GM21447 (cell line): ENCODE measurements around the gene PTPRN2.

Experiments used
- ATAC-seq: cut with Tn5 transposase; IDR thresholded peaks from one replicate; pipeline ENCODE4 v1.9.1; 2021; ENCODE audit not compliant: unreplicated experiment

The PTPRN2 gene

DNA sequence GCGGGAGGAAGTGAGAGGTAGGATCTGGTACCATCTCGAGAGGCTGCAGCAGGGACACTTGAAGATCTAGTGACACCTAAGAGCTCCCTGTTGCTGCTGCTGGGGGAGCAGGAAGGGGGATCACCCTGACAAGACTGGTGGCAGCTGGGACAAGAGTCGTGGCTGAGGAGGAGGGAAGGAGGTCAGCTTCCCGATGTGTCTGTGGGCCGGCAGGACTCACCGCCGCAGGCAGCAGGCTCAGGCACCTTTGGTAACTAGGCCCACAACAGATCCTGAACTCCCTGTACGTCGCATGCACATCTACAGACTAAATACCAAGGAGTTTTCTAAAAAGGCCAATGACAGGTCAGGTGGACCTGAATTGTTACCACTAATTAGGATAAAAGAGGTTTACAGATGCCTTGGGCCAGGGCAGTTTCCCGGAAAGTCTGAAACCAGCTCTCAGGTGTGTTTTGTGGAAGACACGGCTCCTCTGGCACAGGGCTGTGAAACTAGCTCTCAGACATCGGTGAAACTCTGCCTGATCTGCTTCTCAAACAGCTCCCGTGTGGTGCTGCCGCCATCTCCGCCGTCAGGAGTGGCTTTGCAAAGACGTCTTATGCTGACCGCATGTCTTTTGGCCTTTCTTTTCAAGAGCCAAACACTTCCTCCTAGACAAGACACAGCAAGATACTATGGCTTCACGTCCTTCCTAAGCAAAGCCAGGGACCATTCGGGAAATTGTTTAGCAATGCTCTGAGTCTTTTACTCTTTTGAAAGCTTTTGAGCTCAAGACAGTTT is 609.7 kb downstream of the PTPRN2 start:
- no peak for ATAC-seq

DNA sequence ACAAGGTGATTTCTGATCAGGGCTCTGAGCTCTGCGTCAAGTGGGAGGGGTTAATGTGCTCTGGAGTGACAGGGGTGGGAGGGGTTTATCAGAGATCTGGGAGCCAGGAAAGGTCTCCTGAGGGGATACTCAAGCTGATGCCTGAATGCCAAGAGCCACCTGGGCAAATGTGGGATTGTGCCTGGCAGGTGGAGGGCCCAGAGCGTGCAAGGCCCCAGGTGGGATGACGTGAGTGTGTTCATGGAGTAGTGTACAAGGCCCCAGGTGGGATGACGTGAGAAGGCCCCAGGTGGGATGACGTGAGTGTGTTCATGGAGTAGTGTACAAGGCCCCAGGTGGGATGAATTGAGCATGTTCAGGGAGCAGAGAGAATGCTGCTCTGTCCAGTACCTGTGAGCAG is 610.3 kb downstream of the PTPRN2 start:
- ATAC-seq: no peak

DNA sequence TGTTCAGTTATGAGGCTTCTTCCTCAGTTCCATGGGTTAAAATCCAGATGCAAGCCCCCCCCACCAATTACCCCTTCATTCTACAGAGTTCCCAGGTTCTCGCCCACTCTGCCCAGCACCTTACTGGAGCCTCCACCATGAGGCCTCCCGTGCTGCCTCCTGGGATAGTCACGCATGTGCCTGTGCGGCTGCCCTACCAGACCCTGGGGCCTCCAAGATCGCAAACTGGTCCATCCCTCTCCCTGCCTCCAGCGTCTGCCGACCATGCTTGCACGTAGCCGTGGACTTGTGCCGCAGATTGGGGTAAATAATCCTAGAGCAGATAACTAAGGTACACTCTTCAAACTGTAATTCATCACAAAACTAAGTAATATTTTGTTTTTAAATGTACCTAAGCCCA is 611.2 kb downstream of the PTPRN2 start:
- no peak for ATAC-seq

DNA sequence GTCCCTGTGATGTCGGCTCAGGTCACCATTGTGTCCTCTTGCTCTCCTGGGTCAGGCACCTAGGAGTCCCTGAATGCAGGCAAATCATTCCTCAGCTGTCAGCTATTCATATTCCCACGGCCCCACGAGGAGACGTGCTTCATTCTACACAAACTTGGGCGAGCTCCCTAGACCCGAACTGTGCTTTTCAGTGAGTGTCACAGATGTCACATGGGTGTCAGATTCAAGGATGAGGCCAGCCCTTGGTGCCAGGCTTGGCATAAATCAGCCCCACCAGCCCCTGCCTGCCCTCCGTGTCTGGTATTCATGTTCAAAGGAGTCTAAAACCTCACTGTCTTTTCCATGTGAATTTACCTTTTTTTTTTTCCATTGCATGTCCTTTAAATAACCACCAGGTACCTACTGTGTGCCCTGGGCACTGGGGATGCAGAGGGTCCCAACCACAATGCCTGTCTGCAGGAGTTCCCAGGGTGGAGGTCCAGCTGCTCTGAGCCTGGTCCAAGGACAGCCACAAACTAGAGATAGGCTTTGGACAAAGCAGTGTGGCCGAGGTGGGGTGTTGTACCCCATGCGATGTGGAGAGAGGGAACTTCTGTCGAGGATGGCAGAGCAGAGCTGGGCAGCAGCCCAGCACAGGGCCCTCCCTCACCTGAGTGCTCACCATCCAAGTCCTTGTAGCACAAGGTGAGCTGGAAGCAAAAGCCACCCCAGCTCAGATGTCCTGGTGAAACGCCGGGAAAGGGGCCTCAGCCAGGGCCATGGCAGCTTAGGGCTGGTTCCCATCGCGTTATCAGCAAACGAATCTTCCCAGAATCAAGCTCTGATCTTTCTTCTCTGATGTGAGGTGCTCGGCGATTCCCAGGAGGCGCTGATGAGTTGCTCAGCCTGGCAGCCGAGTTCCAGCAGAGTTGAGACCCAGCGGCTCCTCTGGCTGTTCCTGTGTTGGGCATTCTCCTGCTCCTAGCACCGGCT is 611.9 kb downstream of the PTPRN2 start:
- ATAC-seq: no peak

DNA sequence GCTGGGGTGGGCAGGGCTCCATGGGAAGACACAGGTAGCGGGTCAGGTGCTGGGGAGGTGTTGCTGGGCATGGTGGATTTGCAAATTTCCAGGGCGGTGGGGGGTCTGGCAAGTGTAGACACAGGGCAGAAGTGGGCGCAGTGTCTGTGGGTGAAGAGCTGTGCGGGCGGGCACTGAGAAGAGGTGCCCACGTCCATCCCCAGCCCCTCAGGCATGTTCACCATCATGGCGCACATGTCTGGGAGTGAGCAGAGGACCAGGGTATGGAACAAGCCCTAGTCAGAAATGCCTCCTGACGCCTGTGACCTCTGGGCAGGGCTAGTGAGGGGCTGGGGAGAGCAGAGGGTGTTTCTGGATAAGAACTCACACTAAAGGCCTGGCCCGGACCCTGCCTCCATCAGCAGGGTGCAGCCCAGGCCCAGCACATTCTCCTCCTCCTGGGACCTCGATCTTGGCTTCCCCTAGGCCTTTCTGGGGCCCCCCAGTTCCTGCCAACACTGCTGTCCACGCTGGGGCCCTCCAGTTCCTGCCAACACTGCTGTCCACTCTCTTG is 612.9 kb downstream of the PTPRN2 start:
- ATAC-seq: no peak

DNA sequence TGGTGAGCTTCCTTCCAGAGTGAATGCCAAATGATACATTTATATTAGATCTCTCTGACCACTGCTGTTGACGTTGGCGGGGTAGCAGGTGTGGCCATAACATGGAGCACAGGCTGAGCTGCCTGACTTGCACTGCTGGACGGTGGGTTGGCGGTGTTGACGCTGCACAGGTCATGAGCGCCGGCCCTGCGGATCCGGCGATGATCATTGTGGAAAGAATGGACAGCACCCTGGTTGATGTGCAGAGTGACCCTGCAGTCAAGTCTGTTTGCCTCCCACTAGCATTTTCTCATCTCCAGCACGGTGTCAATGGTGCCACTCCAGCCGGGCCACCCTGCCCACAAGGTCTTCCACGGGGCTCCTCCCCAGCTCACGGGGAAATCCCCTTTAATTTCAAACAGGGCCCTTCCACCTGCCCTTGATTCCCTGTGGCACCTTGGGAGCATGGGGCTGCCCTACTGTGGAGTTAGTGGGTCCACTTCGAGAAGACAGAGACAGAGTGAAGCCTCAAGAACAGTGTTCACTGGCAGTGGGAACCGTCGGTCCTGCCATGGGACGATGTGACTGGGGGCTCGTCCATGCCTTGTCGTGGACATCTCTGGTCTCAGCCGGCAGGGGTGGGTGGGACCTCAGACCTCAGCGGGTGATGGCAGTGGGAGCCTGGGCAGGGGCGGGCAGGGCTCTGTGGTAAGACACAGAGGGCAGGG is 613.5 kb downstream of the PTPRN2 start:
- ATAC-seq: no peak

DNA sequence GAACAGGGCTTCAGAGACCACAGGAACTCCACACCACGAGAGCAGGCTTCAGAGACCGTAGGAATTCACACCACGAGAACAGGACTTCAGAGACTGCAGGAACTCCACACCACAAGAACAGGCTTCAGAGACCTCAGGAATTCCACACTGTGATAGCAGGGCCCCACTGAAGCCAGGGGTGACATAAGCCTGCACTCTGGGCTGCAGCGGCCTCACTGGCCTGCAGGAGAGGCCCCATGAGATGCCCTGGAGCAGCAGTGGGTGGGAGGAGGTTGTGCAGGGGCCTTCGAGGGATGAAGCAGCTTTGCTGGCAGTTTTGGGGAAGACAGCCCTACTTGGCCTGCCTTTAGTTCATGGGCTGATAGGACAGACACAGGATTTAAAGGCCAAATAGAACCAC is 614.7 kb downstream of the PTPRN2 start:
- ATAC-seq: no peak

DNA sequence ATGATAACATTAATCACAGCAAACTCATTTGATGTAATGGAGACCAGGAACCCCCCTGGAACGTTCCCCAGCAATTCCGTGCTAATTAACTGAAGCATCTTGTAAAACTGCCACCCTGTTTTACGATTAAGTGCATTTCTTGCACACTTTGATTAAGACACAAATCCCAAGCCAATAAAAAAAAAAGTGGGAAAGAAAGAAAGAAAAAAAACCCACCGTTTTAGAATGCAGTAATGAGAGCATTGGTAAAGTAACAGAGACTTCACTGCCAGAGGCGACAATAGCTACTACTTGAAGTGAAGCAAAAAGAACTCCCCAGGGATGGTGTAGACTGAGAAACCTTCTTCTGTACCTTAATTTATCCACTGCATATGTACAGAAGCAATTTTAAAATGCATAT is 616.1 kb downstream of the PTPRN2 start:
- no peak for ATAC-seq

DNA sequence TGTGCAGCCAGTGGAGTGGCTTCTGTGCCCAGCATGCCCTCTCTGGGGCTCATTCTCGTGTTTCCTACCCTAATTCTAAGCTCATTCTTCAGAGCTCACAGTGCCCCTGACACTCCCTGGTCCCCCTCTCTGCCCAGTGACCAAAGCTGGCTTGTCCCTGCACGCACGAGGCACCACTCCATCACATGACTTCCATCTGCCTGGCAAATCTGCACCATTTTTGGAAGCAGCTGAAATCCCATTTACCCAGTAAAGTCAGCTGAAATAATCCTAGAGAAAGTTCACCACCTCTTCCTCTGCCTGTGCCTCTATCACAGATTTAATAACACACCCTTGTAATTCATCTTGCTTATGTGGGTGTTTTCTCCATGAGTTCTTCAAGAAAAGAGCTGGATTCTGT is 616.9 kb downstream of the PTPRN2 start:
- no peak for ATAC-seq

DNA sequence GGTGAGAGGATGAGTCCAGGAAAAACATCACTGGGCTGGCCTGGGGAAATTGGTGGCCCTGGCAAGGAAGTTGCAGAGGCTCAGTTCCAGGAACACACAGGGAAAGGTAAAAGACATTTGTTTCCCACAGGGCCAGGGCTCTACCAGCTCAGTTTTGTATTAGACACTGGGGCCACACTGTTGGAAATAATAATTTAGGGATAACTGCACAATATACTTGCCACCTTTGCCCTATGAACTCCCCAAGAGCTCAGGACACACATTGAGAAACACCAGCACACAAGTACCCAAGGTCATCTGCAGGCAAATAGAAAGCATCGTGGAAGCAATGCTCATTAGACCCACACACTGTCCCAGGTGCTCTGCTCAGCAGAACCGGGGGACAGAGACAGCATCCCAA is 617.6 kb downstream of the PTPRN2 start:
- no peak for ATAC-seq

DNA sequence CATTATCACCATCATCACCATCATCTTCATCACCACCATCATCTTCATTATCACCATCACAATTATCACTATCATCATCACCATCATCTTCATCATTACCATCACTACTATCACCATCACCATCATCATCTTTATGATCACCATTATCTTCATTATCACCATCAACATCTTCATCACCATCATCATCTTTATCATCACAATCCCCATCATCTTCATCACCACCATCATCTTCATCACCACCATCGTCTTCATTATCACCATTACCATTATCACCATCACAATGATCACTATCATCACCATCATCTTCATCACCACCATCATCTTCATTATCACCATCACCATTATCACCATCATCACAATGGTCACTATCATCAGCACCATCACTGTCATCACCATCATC is 621.1 kb downstream of the PTPRN2 start:
- no peak for ATAC-seq

DNA sequence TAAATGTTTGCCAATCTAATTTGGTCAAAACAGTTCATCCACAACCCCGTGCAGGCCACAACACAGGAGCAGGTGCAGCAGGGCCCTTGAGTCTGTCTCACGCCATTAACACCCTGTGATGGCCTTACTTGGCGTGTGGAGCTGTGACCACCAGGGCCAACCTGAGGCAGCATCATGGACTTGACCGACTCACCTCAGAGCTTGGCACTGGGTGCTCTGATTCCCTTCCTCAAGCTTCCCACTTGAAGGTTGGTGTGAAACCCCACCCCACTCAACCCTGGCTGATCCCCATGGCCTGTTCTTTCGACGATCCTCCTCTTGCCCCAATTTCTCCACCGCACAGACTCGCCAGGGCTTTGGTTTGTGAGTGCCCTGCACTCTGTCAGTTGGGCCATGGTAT is 623.1 kb downstream of the PTPRN2 start:
- no peak for ATAC-seq

DNA sequence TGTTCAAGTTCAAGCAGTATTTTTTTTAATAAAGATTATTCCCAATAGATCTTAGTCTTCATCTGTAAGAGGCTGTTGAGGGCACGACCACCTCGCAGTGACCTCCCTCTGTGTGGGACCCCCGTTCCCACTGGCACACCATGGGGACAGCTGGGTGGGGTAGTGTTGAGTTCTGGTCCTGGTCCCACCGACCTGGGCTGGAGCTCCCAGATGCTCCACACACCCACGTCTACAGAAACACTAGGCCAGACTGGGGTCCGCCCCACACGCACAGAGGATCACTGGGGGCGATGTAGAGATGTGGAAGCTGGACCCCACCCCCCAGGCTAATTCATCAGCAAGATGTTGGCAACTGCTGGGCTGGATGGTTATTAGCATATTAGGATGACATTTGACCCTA is 623.6 kb downstream of the PTPRN2 start:
- no peak for ATAC-seq

DNA sequence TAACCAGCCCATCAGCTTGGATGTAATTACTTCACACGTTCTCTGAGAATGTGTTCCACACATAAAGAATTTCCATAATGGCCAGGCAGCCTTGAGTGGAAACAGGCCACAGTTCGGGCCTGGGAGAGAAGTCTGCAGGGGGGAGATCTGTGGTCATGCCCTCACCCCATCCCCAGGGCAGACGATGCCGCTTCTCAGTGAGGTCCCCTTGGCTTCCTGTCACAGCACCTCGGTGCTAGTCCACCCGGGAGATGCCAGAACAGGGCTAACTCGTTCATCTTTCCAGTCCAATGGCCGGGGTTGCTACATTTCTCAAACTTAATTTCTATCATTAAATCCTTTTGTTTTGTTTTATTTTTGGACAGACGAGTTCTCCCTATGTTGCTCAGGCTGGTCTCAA is 624.1 kb downstream of the PTPRN2 start:
- no peak for ATAC-seq

DNA sequence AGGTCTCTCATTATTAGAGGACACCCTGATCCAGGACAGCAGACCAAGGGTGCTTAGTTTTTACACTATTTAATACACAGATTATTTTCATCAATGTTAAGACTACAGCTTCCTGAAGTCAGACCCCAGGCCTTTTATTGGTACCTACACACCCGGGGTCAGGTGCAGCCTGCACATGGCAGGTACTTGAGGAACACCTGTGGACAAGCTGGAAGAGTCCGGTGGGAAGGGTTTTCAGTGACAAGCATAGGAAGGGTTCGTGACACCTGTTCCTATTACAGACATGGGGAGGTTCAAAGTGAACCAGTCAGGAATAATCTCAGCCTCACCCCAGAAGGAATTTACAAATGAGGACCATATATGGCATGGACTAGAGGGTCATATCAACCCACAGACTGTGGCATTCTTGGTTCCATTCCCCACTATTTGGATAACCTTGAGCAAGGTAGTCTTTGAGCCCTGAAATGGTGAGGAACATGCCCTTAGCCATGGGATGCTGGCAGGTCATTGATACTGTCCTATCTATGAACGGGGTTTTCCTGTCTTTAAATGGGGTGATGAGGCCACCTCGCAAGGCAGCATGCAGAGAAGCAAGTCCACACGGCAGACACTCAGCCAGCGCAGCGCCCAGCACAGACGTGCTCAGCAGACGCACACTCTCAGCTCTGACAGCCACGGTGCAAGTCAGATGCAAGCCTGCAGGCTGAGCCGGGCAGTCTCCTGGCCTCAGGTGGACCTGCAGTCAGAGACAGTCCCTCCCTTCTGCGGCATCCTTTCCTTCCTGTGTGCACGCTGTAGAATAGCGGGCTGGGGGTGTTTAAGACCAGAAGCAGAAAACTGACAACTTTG is 624.9 kb downstream of the PTPRN2 start:
- ATAC-seq: no peak

DNA sequence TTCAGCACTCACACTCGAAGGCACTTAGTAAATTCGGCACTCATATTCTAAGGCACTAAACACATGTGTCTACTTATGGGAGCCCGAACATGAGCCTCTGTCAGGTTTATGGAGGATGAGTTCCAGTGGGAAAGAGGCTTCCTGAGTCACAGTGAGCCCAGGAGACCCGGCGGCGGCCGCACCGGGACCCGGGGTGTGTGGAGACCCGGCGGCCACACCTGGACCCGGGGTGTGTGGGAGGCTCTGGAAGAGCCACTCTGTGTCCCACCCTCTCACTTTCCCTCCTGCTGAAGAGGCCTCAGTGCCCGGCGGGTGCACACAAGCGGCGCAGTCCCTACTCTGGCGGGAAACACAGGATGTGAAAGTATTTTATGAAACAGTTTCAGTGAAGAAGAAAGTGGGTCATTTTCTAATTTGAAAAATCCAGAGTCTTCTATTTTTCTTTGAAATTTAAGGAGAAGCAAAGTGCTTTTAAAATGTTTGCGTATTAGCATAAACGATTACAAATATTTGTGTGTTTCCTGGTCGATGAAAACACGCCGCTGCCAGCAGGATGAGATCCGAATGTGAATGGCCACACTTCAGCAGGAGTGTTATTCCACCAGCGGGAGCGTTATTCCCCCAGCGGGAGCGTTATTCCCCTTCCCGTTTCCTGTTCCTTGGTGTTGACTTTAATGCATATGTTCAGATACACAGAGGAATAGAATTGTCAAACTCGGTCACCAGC is 625.7 kb downstream of the PTPRN2 start:
- no peak for ATAC-seq

DNA sequence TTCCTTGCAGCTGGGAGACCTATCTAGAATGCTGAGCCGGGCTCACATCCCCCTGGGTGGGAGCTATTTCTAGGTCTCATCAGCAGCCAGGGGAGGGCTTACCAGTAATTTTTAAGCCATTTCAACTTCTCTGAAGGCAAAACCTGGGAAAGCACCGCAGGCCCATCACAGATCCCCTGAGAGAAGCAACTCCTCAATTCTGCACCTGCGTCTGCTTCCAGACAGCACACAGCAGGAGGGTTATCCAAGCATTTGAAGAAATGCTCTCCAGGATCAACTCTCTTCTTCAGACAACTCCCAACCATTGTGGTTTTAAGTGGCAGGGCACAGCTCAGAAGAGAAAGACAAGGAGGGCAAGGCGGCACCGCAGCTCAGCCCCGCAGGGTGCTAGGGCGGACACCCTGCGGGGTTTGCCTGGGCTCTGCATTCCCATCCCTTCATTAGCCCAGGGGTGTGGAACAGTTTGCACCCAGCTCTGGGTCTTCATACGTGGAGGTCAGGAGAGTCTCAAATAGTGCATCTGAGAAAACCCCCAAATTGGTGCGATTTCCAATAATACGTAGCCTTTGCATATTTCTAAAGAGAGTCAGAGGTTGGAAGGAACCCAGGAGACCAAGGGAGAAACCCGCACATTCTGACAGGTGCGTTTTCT is 632.1 kb downstream of the PTPRN2 start:
- no peak for ATAC-seq

DNA sequence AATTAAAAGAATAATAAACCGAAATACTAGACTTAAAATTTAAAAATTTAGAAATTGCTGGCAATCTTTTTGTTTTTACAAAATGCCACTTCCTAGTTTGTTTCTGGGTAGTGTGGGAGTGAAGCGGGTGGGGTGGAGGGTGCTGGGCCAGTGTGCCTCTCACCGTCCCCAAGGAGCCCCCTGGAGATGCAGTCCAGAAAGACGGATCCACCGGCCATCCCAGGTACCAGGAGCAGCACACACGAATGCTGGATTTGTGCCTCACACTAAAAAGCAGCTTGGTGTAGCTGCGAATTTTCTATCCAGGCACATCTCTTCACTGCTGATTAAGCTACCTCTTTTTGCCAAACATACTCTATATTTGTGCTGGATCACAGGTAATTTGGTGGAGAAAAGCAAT is 632.7 kb downstream of the PTPRN2 start:
- ATAC-seq: no peak
